ENCODE data around the gene ERCC1. TPM values are rescaled to one million over a fixed set of nuclear protein-coding genes. Genes with fewer than 3 reads are reported as not detected.

The ERCC1 gene
- total and polyA plus RNA-seq, 2 experiments from 2014 or later = 120 to 169 TPM

DNA sequence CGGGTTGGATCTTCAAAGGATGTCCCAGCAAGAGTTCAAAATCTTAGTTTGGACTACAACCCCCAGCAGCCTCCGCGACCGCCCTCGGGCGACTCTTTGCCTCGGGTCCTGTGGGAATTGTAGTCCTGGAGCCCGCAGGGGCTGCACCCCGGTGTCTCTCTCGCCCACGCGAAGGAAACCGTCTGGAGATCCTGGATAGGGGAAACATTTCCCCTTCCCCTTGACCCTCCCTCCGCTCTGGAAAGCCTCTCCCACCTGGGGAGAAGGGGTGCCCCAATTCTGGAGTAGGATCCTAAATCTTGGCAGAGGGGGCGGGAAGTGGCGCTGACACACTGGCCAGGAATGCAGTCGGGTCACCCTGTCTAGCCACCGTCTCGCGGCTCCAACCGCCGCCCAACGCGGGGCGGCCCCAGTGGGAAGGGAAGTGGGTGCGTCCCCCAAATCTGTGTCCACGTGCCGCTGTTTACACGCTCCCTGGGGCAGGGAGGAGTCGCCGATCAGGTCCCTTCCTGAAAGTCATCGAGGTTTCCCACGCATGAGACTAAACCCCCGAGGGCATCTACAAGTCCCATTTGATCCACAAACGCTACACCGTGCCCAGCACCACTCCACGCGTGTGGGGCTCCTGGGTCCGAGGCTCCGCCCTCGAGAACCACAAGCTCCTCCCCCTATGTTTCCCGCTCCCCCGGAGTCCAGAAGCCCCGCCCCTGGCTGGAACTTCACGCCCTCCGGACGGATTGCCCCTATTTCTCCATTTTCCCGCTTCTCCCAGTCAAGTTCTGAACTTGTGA is 18.1 kb downstream of the ERCC1 start:
- H3K27ac ChIP-seq = peak overlapping the region; percentile 97
- no peaks in the 10 kb centered on the region for H3K36me3 ChIP-seq
- H3K4me3 ChIP-seq = peak overlapping the region; percentile 71
- peaks cover 14% of the 10 kb centered on the region for H3K4me1 ChIP-seq (ENCODE audit: low read depth)
- no peaks in the 10 kb centered on the region for H3K9me3 ChIP-seq (ENCODE audit: low read depth)
- peak; percentile 91 to 92 for DNase-seq (ENCODE audit: low read depth in 1 of 2, low spot score in 1 of 2)
- H3K27me3 ChIP-seq = no peaks in the 10 kb centered on the region
- TF ChIP-seq, protein P1, sequence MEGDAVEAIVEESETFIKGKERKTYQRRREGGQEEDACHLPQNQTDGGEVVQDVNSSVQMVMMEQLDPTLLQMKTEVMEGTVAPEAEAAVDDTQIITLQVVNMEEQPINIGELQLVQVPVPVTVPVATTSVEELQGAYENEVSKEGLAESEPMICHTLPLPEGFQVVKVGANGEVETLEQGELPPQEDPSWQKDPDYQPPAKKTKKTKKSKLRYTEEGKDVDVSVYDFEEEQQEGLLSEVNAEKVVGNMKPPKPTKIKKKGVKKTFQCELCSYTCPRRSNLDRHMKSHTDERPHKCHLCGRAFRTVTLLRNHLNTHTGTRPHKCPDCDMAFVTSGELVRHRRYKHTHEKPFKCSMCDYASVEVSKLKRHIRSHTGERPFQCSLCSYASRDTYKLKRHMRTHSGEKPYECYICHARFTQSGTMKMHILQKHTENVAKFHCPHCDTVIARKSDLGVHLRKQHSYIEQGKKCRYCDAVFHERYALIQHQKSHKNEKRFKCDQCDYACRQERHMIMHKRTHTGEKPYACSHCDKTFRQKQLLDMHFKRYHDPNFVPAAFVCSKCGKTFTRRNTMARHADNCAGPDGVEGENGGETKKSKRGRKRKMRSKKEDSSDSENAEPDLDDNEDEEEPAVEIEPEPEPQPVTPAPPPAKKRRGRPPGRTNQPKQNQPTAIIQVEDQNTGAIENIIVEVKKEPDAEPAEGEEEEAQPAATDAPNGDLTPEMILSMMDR (IDR thresholded peaks at IDR 0.05; ENCODE audit: low read depth, low read length) = no peak

DNA sequence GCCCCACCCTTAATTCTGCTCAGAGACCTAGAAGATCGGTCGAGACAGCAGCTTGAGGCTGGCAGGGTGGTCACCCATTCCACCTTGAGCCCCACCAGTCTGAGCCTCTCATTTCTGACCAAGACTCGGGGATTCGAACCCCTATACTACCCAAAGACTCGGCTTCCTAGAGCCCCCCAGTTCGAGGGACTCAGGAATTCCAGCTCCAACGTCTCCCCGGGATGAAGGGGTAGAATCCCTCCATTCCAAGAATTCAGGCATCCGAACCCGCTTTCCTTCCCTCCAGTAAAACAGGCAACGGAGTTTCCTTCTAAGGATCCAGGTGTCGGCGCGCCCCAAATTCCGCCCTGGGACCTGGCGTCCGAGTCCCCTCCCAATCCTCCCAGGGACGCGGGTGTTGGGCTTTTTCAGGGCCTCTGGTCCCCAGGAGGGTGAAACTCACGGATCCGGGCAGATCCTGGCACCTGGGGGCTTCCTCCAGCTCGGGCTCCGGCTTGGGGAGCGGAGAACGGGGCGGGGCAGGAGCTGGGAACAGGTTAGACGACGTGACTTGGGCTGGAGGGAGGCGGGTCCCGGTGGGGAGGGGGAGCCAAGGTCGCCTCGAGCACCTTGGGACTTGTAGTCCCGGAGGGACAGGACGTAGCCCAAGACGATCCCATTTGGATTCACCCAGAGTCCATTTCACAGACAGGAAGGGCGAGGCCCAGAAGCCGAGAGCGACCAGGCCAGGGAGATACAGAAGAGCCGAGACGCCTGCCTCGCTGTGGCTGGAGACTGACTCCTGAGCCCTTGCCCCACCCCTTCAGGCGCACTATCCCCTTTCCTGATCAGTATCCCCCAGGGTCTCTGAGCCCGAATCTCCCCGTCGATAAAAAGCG is 18.9 kb downstream of the ERCC1 start, which contains the start of gene PPP1R13L:
Gene PPP1R13L (minus strand): TSS at position 513 of the 878 bp plus-strand sequence. CDS start 6,751 bp downstream, outside the sequence.
- DNase-seq (ENCODE audit: low read depth in 1 of 2, low spot score in 1 of 2) = peak; percentile 80 to 90

DNA sequence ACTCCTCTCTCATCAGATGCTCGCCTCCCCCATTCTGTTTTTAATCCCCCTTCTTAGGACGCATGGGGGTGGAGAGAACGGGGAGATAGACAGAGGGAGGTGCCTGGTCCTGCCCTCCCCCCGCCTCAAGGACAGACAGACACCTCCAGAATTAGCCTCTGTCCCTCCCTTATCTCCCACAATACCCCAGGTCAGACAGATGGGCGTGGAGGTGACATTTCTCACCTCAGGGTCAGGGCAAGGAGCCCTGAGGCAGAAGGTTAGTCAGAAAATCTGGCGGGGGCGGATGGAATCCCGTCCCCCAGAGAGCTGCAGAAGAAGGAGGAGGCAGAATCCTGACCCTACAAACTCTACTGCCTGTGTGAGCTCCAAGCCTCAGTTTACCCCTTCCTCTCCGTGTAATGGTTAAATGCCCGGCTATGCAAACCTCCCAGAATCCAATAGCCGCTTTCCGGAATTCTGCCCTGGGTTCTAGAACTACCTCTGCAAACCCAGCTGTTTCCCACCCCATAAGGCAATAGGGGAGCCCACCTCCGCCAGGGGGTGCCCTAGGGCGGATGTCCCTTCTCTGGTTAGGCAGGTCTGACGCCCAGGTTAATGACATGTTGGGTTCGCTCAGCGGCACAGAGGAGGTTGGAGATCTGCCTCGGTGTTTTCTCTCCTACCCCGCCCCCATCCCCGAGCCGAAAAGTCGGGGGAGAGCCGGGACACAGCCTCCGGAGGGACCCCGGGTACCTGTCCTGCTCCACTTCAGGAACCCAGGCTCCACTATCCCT is 19.7 kb downstream of the ERCC1 start:
- peak; percentile 35 to 76 for DNase-seq (ENCODE audit: low read depth in 1 of 2, low spot score in 1 of 2)
- TF ChIP-seq, protein P1 (IDR thresholded peaks at IDR 0.05; ENCODE audit: low read depth, low read length) = peak; percentile 55
- H3K4me3 ChIP-seq = peak overlapping the region; percentile 71
- no peak overlapping the region for H3K27ac ChIP-seq
- H3K4me1 ChIP-seq (ENCODE audit: low read depth) = peaks cover 14% of the 10 kb centered on the region
- H3K27me3 ChIP-seq = no peaks in the 10 kb centered on the region
- no peaks in the 10 kb centered on the region for H3K36me3 ChIP-seq
- H3K9me3 ChIP-seq (ENCODE audit: low read depth) = no peaks in the 10 kb centered on the region

More for the DNA sequence above, 18.9 kb downstream of the ERCC1 start, which contains the start of gene PPP1R13L:
- Histone ChIP-seq H3K27ac (peak within 1 kb of the TSS; percentile 97), H3K9me3 (ENCODE audit: low read depth) (no peaks in the 10 kb centered on the region), H3K27me3 (no peaks in the 10 kb centered on the region), H3K4me3 (peak within 1 kb of the TSS; percentile 71), H3K4me1 (ENCODE audit: low read depth) (peaks cover 14% of the 10 kb centered on the region), H3K36me3 (no peaks in the 10 kb centered on the region)
- TF ChIP-seq, protein P1 (IDR thresholded peaks at IDR 0.05; ENCODE audit: low read depth, low read length) = no peak

DNA sequence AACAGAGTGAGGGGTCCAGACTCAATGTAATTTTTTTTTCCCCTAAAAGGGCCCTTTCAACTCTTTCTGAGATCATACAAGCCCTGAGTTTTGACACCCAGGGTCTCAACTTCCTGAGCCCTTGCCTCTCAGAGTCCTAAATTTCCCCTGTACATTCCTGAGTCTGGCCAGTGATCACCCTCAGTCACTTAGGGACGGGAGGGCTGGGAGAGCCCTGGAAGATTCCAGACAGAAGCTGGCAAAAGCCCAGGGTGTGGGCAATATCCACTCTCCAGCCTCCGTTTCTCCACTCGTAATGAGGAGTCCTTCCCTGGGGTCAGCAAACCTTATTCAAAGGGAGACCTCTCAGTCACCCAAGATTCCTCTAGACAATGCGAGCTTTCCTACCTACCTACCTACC is 20.4 kb downstream of the ERCC1 start:
- Histone ChIP-seq H3K27me3 (no peaks in the 10 kb centered on the region), H3K4me1 (ENCODE audit: low read depth) (peaks cover 18% of the 10 kb centered on the region), H3K4me3 (no peak overlapping the region), H3K9me3 (ENCODE audit: low read depth) (no peaks in the 10 kb centered on the region), H3K36me3 (no peaks in the 10 kb centered on the region), H3K27ac (no peak overlapping the region)
- TF ChIP-seq, protein P1 (IDR thresholded peaks at IDR 0.05; ENCODE audit: low read depth, low read length) = no peak
- DNase-seq (ENCODE audit: low read depth in 1 of 2, low spot score in 1 of 2) = no peak

Data from cardiac muscle cell (in vitro differentiated cells and primary cell).